K562 (cell line): ENCODE measurements around the gene MAP1LC3B. TPM values are rescaled to one million over a fixed set of nuclear protein-coding genes. Genes with fewer than 3 reads are reported as not detected.

ENCODE experiments used
- ELF2 ChIP-seq: fragments of 250-450 bp; sonication (Bioruptor Pico); IDR thresholded peaks from 2 replicates; pipeline ENCODE4 v1.5.0; 2021; ENCODE audit warnings: mild to moderate bottlenecking
- FOXP1 ChIP-seq: sonication (generic); formaldehyde crosslinking; IDR thresholded peaks from 2 replicates; pipeline ENCODE4 v1.8.0; 2022; ENCODE audit warnings: mild to moderate bottlenecking, missing genetic modification reagents
- GTF2A2 ChIP-seq: IDR thresholded peaks from 2 replicates; pipeline ENCODE4 v1.6.1; 2016; ENCODE audit warnings: mild to moderate bottlenecking, missing genetic modification characterization, missing compliant biosample characterization
- HCFC1 ChIP-seq: IDR thresholded peaks from 2 replicates; pipeline ENCODE4 v1.6.1; 2012; ENCODE audit warnings: low read depth, low read length, improper control_type of control experiment
- MAFG ChIP-seq: fragments of 450-650 bp; conservative IDR thresholded peaks from 2 replicates; pipeline ENCODE4 v1.6.1; 2016; ENCODE audit warnings: missing genetic modification characterization, missing compliant biosample characterization
- MYNN ChIP-seq, 2 experiments: sonication (generic); formaldehyde crosslinking in 1 of 2; IDR thresholded peaks; 2 replicates each; pipeline versions ENCODE4 v1.5.0 to v1.6.1; 2016 to 2020; ENCODE audit warnings: antibody characterized with exemption in 1 of 2, missing genetic modification reagents in 1 of 2
- NFE2 ChIP-seq: IDR thresholded peaks from 2 replicates; pipeline ENCODE4 v1.6.1; 2014; ENCODE audit warnings: antibody characterized with exemption, low read depth
- NR2C2 ChIP-seq, 2 experiments: fragments of 200-800 bp in 1 of 2; sonication (Bioruptor generic) in 1 of 2; sonication (generic) in 1 of 2; formaldehyde crosslinking in 1 of 2; IDR thresholded peaks; 2 replicates each; pipeline versions ENCODE4 v1.6.1 to v1.8.0; 2016 to 2022; ENCODE audit warnings: mild to moderate bottlenecking in 1 of 2, missing compliant biosample characterization in 1 of 2, missing genetic modification characterization in 1 of 2, missing genetic modification reagents in 1 of 2
- POLR2G ChIP-seq: fragments of 200-400 bp; formaldehyde crosslinking; IDR thresholded peaks from 2 replicates; pipeline ENCODE4 v1.6.1; 2017; ENCODE audit warnings: low read depth, mild to moderate bottlenecking, antibody characterized with exemption, low read length, moderate library complexity
- RBFOX2 ChIP-seq: fragments of 200-400 bp; formaldehyde crosslinking; IDR thresholded peaks from 2 replicates; pipeline ENCODE4 v1.6.1; 2017; ENCODE audit warnings: low read depth, mild to moderate bottlenecking, low read length, moderate library complexity
- SMAD2 ChIP-seq: fragments of 150-350 bp; IDR thresholded peaks from 2 replicates; pipeline ENCODE4 v1.6.1; 2014; ENCODE audit warnings: low read depth, mild to moderate bottlenecking, low read length
- STAT5B ChIP-seq: fragments of 250-450 bp; sonication (Bioruptor Pico); IDR thresholded peaks from 2 replicates; pipeline ENCODE4 v1.8.0; 2021; ENCODE audit warnings: mild to moderate bottlenecking, inconsistent platforms
- TBP ChIP-seq: optimal IDR thresholded peaks from 2 replicates; pipeline ENCODE3; 2011; ENCODE audit warnings: low read depth, low read length, improper control_type of control experiment
- TRIM24 ChIP-seq, 2 experiments: fragments of 450-650 bp; IDR thresholded peaks; 2 replicates each; pipeline ENCODE4 v1.6.1; 2016
- TSHZ1 ChIP-seq: fragments of 250-450 bp; sonication (Bioruptor Pico); IDR thresholded peaks from 2 replicates; pipeline ENCODE4 v1.4.0; 2020; ENCODE audit warnings: mild to moderate bottlenecking, moderate library complexity
- USF1 ChIP-seq: sonication (generic); formaldehyde crosslinking; IDR thresholded peaks from 2 replicates; pipeline ENCODE4 v1.9.0; 2022; ENCODE audit warnings: mild to moderate bottlenecking, missing genetic modification reagents
- YBX1 ChIP-seq: fragments of 450-650 bp; IDR thresholded peaks from 2 replicates; pipeline ENCODE4 v1.7.1; 2016; ENCODE audit warnings: mild to moderate bottlenecking
- ZNF408 ChIP-seq: fragments of 250-450 bp; sonication (Bioruptor Pico); IDR thresholded peaks from 2 replicates; pipeline ENCODE4 v1.4.0; 2020; ENCODE audit warnings: low read depth, mild to moderate bottlenecking, moderate library complexity
- ZNF707 ChIP-seq: fragments of 250-450 bp; sonication (Bioruptor Pico); conservative IDR thresholded peaks from 2 replicates; pipeline ENCODE4 v1.8.0; 2022; ENCODE audit warnings: inconsistent platforms, mild to moderate bottlenecking, moderate library complexity
- polyA plus RNA-seq, 8 experiments: library from polyadenylated mRNA; depleted of rRNA in 4 of 8; stranded (reverse) in 5 of 8; unstranded in 3 of 8; fragments of >200 nt; fragmentation: Nextera tagmentation in 2 of 8; fragmentation: Illumina TruSeq in 1 of 8; extraction: Ambion mirVana in 2 of 8; extraction: Trizol in 1 of 8; gene quantifications; 2 replicates each; pipeline versions ENCODE4 v1.2.1 to v1.2.3, GENCODE V29; 2011 to 2014; ENCODE audit warnings: inconsistent platforms in 1 of 8, missing spikeins in 1 of 8
- total RNA-seq, 7 experiments: library from RNA; depleted of rRNA in 6 of 7; stranded (reverse); fragments of >200 nt in 6 of 7; fragmentation: Illumina TruSeq in 2 of 7; extraction: Trizol in 2 of 7; gene quantifications; 2 replicates each; pipeline versions ENCODE4 v1.2.1 to v1.2.3, GENCODE V29; 2011 to 2021; ENCODE audit warnings: low replicate concordance in 1 of 7
- TF ChIP-seq, protein P1 (sequence below): IDR thresholded peaks from 3 replicates; pipeline ENCODE4 v1.6.1; 2011; ENCODE audit warnings: borderline replicate concordance, mild to moderate bottlenecking; ENCODE audit not compliant: insufficient read length, insufficient read depth

MAP1LC3B gene
- total and polyA plus RNA-seq, 9 of the 15 experiments (the other 6 are each of a cell fraction or from before 2014, with no cell fraction given) = 16.0 to 81.5 (median 36.7) TPM

DNA sequence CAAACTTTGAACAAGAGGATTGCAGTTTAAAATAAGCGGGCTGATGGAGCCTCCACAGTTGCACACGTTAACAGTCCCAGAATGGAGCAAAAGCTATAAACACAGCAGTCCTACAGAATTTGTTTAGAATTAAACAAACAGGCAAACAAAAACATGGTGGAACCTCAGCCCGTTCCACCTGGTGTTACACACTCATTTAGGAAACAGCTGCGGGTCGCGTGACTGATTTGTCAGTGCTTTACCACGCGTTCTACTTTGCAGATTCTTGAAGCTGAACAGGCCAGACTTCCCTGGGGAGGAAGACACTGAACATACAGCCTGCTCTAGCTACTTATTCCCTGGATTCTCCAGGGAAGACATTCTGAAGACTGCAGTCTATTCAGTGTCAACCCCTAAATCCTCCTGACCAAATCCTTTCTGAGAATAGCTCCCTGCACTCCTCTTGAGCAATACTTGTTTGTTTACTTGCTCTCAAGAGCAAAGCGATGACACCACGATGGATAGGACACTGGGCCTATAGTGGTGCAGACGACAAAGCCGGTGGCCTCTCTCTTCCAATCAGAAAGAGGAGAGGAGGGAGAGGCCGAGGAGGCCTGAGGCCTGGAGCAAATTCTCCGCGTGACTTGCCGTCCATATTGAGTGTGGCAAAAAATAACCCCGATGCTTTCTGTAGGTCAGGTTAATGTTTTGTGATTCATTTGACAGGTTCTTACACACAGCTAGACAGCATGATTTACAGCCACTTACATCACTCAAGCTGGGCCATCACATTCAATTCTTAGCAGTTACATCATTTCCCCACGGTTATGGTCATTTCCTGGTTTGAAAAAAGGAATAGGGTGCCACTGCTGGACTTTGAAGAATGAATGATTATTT lies 4.0 kb upstream of the MAP1LC3B start (continued):
- TF ChIP-seq, protein P1, sequence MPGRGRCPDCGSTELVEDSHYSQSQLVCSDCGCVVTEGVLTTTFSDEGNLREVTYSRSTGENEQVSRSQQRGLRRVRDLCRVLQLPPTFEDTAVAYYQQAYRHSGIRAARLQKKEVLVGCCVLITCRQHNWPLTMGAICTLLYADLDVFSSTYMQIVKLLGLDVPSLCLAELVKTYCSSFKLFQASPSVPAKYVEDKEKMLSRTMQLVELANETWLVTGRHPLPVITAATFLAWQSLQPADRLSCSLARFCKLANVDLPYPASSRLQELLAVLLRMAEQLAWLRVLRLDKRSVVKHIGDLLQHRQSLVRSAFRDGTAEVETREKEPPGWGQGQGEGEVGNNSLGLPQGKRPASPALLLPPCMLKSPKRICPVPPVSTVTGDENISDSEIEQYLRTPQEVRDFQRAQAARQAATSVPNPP = no peak
- TF ChIP-seq TBP (peak; percentile 68), GTF2A2 (tag) (peak; percentile 73; the same call in 1 of the 2 replicates), HCFC1 (peak; percentile 90), RBFOX2 (peak; percentile 57), TSHZ1 (CRISPR knock-in tag) (peak; percentile 70), NFE2 (peak; percentile 12; the same call in 1 of the 2 replicates), MYNN (IDR thresholded peaks at IDR 0.05) (peak; percentile 67; the same call in 1 of the 2 replicates), MYNN (CRISPR knock-in tag; IDR thresholded peaks at IDR 0.05) (no peak), SMAD2 (no peak), USF1 (CRISPR knock-in tag) (peak; percentile 93), FOXP1 (CRISPR knock-in tag) (peak; percentile 99), ZNF408 (no peak), NR2C2 (CRISPR knock-in tag; IDR thresholded peaks at IDR 0.05) (no peak), NR2C2 (tag; IDR thresholded peaks at IDR 0.05) (peak; percentile 95), STAT5B (no peak), POLR2G (no peak), YBX1 (no peak), ELF2 (peak; percentile 62; the same call in 1 of the 2 replicates), MAFG (tag) (no peak), ZNF707 (CRISPR knock-in tag) (peak; percentile 54; the same call in 1 of the 2 replicates), TRIM24 (IDR thresholded peaks at IDR 0.05) (peak; percentile 38 to 67; a peak in 2 of 4 replicates)
